ENCODE measurements around the gene VSIG10L2. TPM values are rescaled to one million over a fixed set of nuclear protein-coding genes. Genes with fewer than 3 reads are reported as not detected.
A peak's percentile ranks its signal among the peaks of the same experiment; 100 is the strongest.

Gene VSIG10L2
- under 1 TPM in 3 of 4 donors, not detected in 1; under 0.01 to 0.27 (median 0.09) TPM for total RNA-seq

- 73 to 92% methylated on average over 6 of the region's 8 CpGs for WGBS, 2 donors
- H3K27me3 ChIP-seq: peaks cover 0 to 9% (median 0%) of the 10 kb centered on the region in 4 donors
- no peak for TF ChIP-seq CTCF (IDR thresholded peaks at IDR 0.05)
- no peak for TF ChIP-seq POLR2A (IDR thresholded peaks at IDR 0.05)
- no peaks in the 10 kb centered on the region for H3K9me3 ChIP-seq
- no peaks in the 10 kb centered on the region for H3K36me3 ChIP-seq
- no peak within 1 kb of the TSS for H3K27ac ChIP-seq
- peaks cover 2 to 12% (median 4%) of the 10 kb centered on the region in 3 donors for H3K4me1 ChIP-seq
- intact Hi-C loops (cut with DNase I): loop anchor here (10.0 kb wide), 1 partner anchor 109 kb away; no protein-coding TSS in a partner anchor
- no peak for DNase-seq
- H3K4me3 ChIP-seq: no peak within 1 kb of the TSS
These were observed at the start of gene VSIG10L2 for GRCh38 chr11:125945797-125946520. VSIG10L2 (plus strand) TSS chr11:125946044; CDS start chr11:125946056, 12 bp downstream.

- WGBS, 2 donors: 74 to 97% methylated on average over 3 to 6 of the region's 6 CpGs
- peak overlapping the region in 2 of 4 donors; percentile 56 to 65 for H3K4me3 ChIP-seq
- H3K4me1 ChIP-seq: peaks cover 16 to 30% (median 17%) of the 10 kb centered on the region in 3 donors
- intact Hi-C loops (cut with DNase I): no loop called here
- H3K27me3 ChIP-seq: peaks cover 3 to 35% (median 6%) of the 10 kb centered on the region in 4 donors
- no peak for DNase-seq
- H3K27ac ChIP-seq: no peak overlapping the region
- no peak for TF ChIP-seq POLR2A (IDR thresholded peaks at IDR 0.05)
- no peak for TF ChIP-seq CTCF (IDR thresholded peaks at IDR 0.05)
- H3K36me3 ChIP-seq: peaks cover 0 to 17% (median 0%) of the 10 kb centered on the region in 3 donors
- no peaks in the 10 kb centered on the region for H3K9me3 ChIP-seq
These were observed 44.0 kb upstream of the VSIG10L2 start for GRCh38 chr11:125901872-125902271.

GRCh38 chr11:125902277-125902926 lies 43.4 kb upstream of the VSIG10L2 start:
- Histone ChIP-seq H3K27ac (peak overlapping the region; percentile 55 to 85 (median 78)), H3K27me3 (peaks cover 3 to 36% (median 6%) of the 10 kb centered on the region in 4 donors), H3K9me3 (no peaks in the 10 kb centered on the region), H3K36me3 (peaks cover 0 to 17% (median 0%) of the 10 kb centered on the region in 3 donors), H3K4me1 (peaks cover 16 to 30% (median 17%) of the 10 kb centered on the region in 3 donors), H3K4me3 (peak overlapping the region; percentile 48 to 73 (median 60))
- DNase-seq: no peak
- TF ChIP-seq CTCF (IDR thresholded peaks at IDR 0.05) (no peak), POLR2A (IDR thresholded peaks at IDR 0.05) (no peak)
- intact Hi-C loops (cut with DNase I): no loop called here
- 34 to 35% methylated on average over 10 of the region's 20 CpGs for WGBS, 2 donors

- Histone ChIP-seq H3K27ac (peak within 1 kb of the TSS; percentile 55 to 85 (median 78)), H3K27me3 (peaks cover 3 to 36% (median 6%) of the 10 kb centered on the region in 4 donors), H3K9me3 (no peaks in the 10 kb centered on the region), H3K36me3 (peaks cover 0 to 17% (median 0%) of the 10 kb centered on the region in 3 donors), H3K4me3 (peak within 1 kb of the TSS; percentile 48 to 73 (median 60)), H3K4me1 (peaks cover 16 to 30% (median 17%) of the 10 kb centered on the region in 3 donors)
- intact Hi-C loops (cut with DNase I): no loop called here
- DNase-seq: peak; percentile 33
- peak in 1 of 4 donors; percentile 12 for TF ChIP-seq POLR2A (IDR thresholded peaks at IDR 0.05)
- no peak for TF ChIP-seq CTCF (IDR thresholded peaks at IDR 0.05)
- WGBS, 2 donors: 3 to 11% methylated on average over 18 to 31 of the region's 31 CpGs
These were observed 42.7 kb upstream of the VSIG10L2 start, which contains the start of gene PUS3 for GRCh38 chr11:125902927-125903710. PUS3 (minus strand) TSS chr11:125903206; CDS start chr11:125896284, 6,922 bp downstream.

All from esophagus squamous epithelium (tissue), 5 donors.